HEK293 (cell line): ENCODE results near the gene GFRAL.

Experiments used
- CTCF ChIA-PET: fragments of 350-600 bp; formaldehyde crosslinking; extraction: SDS; loops from one replicate; lab custom pipeline; 2021; ENCODE audit warnings: antibody characterized with exemption; lab: Yijun Ruan, JAX
- POLR2A ChIA-PET: fragments of 300-600 bp; formaldehyde crosslinking; extraction: SDS; loops from one replicate; lab custom pipeline; 2020; ENCODE audit warnings: antibody characterized with exemption, inconsistent platforms; lab: Yijun Ruan, JAX
- H3K27ac ChIP-seq: fragments of 200-500 bp; sonication (Bioruptor generic); 2 replicates; pipeline ENCODE4 v1.5.1; 2014; ENCODE audit warnings: low read depth, low read length, control low read depth, inconsistent platforms; ENCODE audit errors: extremely low read depth
- H3K36me3 ChIP-seq, 2 experiments: fragments of 200-500 bp in 1 of 2; sonication (Bioruptor generic) in 1 of 2; 1 replicate in 1 of 2; 2 replicates in 1 of 2; pipeline ENCODE4 v1.5.1; 2014 to 2017; ENCODE audit warnings: inconsistent platforms in 2 of 2, low read length in 2 of 2; ENCODE audit not compliant: control insufficient read depth in 2 of 2, insufficient read depth in 1 of 2
- H3K4me1 ChIP-seq: fragments of 200-500 bp; sonication (Bioruptor generic); 2 replicates; pipeline ENCODE4 v1.5.1; 2014; ENCODE audit warnings: mild to moderate bottlenecking, low read length, inconsistent platforms; ENCODE audit not compliant: control insufficient read depth, insufficient read depth
- H3K4me3 ChIP-seq: 2 replicates; pipeline ENCODE4 v1.5.1; 2011; ENCODE audit warnings: low read depth, mild to moderate bottlenecking, control low read depth, low read length, moderate library complexity
- H3K9me3 ChIP-seq: fragments of 200-500 bp; sonication (Bioruptor generic); 2 replicates; pipeline ENCODE4 v1.5.1; 2014; ENCODE audit warnings: low read depth, low read length, inconsistent platforms; ENCODE audit not compliant: control insufficient read depth, insufficient read depth
- BCL11A ChIP-seq: fragments of 450-650 bp; formaldehyde crosslinking; IDR thresholded peaks from 2 replicates; pipeline ENCODE4 v1.5.1; 2016; ENCODE audit warnings: low read depth, missing biosample characterization, missing genetic modification characterization
- BCL11B ChIP-seq: fragments of 450-650 bp; formaldehyde crosslinking; IDR thresholded peaks from 2 replicates; pipeline ENCODE4 v1.5.1; 2016; ENCODE audit warnings: low read depth, missing biosample characterization, missing genetic modification characterization
- CTCF ChIP-seq: fragments of 450-650 bp; formaldehyde crosslinking; IDR thresholded peaks from 2 replicates; pipeline ENCODE4 v1.5.1; 2016; ENCODE audit warnings: missing biosample characterization, missing genetic modification characterization
- GLIS2 ChIP-seq: fragments of 450-650 bp; formaldehyde crosslinking; IDR thresholded peaks from 2 replicates; pipeline ENCODE4 v1.5.1; 2016; ENCODE audit warnings: missing biosample characterization, missing genetic modification characterization
- KLF1 ChIP-seq: fragments of 450-650 bp; formaldehyde crosslinking; IDR thresholded peaks from 2 replicates; pipeline ENCODE4 v1.5.1; 2016; ENCODE audit warnings: missing biosample characterization, missing genetic modification characterization
- KLF7 ChIP-seq: fragments of 450-650 bp; formaldehyde crosslinking; IDR thresholded peaks from 2 replicates; pipeline ENCODE4 v1.5.1; 2016; ENCODE audit warnings: missing biosample characterization, missing genetic modification characterization, borderline replicate concordance
- YY1 ChIP-seq: fragments of 450-650 bp; formaldehyde crosslinking; IDR thresholded peaks from 2 replicates; pipeline ENCODE4 v1.5.1; 2018; ENCODE audit warnings: missing biosample characterization, missing genetic modification characterization
- ZBTB21 ChIP-seq: fragments of 450-650 bp; formaldehyde crosslinking; IDR thresholded peaks from 2 replicates; pipeline ENCODE4 v1.5.1; 2017; ENCODE audit warnings: missing biosample characterization, missing genetic modification characterization
- ZFP41 ChIP-seq: fragments of 450-650 bp; formaldehyde crosslinking; IDR thresholded peaks from 2 replicates; pipeline ENCODE4 v1.5.1; 2016; ENCODE audit warnings: missing biosample characterization, missing genetic modification characterization, borderline replicate concordance
- ZNF112 ChIP-seq: fragments of 450-650 bp; formaldehyde crosslinking; IDR thresholded peaks from 2 replicates; pipeline ENCODE4 v1.5.0; 2017; ENCODE audit warnings: missing biosample characterization, missing genetic modification characterization
- ZNF114 ChIP-seq: fragments of 450-650 bp; formaldehyde crosslinking; IDR thresholded peaks from 2 replicates; pipeline ENCODE4 v1.5.0; 2017; ENCODE audit warnings: missing biosample characterization, missing genetic modification characterization
- ZNF132 ChIP-seq: fragments of 450-650 bp; formaldehyde crosslinking; IDR thresholded peaks from 2 replicates; pipeline ENCODE4 v1.5.1; 2017; ENCODE audit warnings: missing biosample characterization, missing genetic modification characterization, borderline replicate concordance
- ZNF146 ChIP-seq: fragments of 450-650 bp; formaldehyde crosslinking; IDR thresholded peaks from 2 replicates; pipeline ENCODE4 v1.5.1; 2016; ENCODE audit warnings: missing biosample characterization, missing genetic modification characterization
- ZNF157 ChIP-seq: fragments of 450-650 bp; formaldehyde crosslinking; IDR thresholded peaks from 2 replicates; pipeline ENCODE4 v1.5.1; 2016; ENCODE audit warnings: missing biosample characterization, missing genetic modification characterization
- ZNF16 ChIP-seq: fragments of 450-650 bp; formaldehyde crosslinking; IDR thresholded peaks from 2 replicates; pipeline ENCODE4 v1.5.1; 2016; ENCODE audit warnings: low read depth, missing biosample characterization, missing genetic modification characterization
- ZNF366 ChIP-seq: fragments of 450-650 bp; formaldehyde crosslinking; conservative IDR thresholded peaks from 2 replicates; pipeline ENCODE4 v1.5.1; 2016; ENCODE audit warnings: missing biosample characterization, missing genetic modification characterization
- ZNF416 ChIP-seq: fragments of 450-650 bp; formaldehyde crosslinking; IDR thresholded peaks from 2 replicates; pipeline ENCODE4 v1.5.1; 2016; ENCODE audit warnings: missing biosample characterization, missing genetic modification characterization
- ZNF433 ChIP-seq: fragments of 450-650 bp; formaldehyde crosslinking; IDR thresholded peaks from 2 replicates; pipeline ENCODE4 v1.5.1; 2016; ENCODE audit warnings: missing biosample characterization, missing genetic modification characterization, low read depth
- ZNF639 ChIP-seq: fragments of 450-650 bp; formaldehyde crosslinking; IDR thresholded peaks from 2 replicates; pipeline ENCODE4 v1.5.1; 2016; ENCODE audit warnings: missing biosample characterization, missing genetic modification characterization
- ZNF654 ChIP-seq: fragments of 450-650 bp; formaldehyde crosslinking; IDR thresholded peaks from 2 replicates; pipeline ENCODE4 v1.5.1; 2016; ENCODE audit warnings: low read depth, missing biosample characterization, missing genetic modification characterization
- ZNF701 ChIP-seq: fragments of 450-650 bp; formaldehyde crosslinking; IDR thresholded peaks from 2 replicates; pipeline ENCODE4 v1.5.1; 2016; ENCODE audit warnings: missing biosample characterization, missing genetic modification characterization
- ZNF768 ChIP-seq: fragments of 450-650 bp; formaldehyde crosslinking; IDR thresholded peaks from 2 replicates; pipeline ENCODE4 v1.5.1; 2018; ENCODE audit warnings: missing biosample characterization, mild to moderate bottlenecking, missing genetic modification characterization
- ZNF791 ChIP-seq: fragments of 450-650 bp; formaldehyde crosslinking; IDR thresholded peaks from 2 replicates; pipeline ENCODE4 v1.5.1; 2016; ENCODE audit warnings: missing biosample characterization, missing genetic modification characterization
- ZSCAN18 ChIP-seq: fragments of 450-650 bp; formaldehyde crosslinking; IDR thresholded peaks from 2 replicates; pipeline ENCODE4 v1.5.1; 2016; ENCODE audit warnings: missing biosample characterization, missing genetic modification characterization
- ZSCAN5A ChIP-seq: fragments of 450-650 bp; formaldehyde crosslinking; IDR thresholded peaks from 2 replicates; pipeline ENCODE4 v1.5.1; 2016; ENCODE audit warnings: missing biosample characterization, missing genetic modification characterization

Gene GFRAL

GRCh38 chr6:55447891-55448290 is 120.6 kb downstream of the GFRAL start (continued):
- TF ChIP-seq GLIS2 (tag by site-specific recombination) (no peak), KLF7 (no peak), BCL11B (tag by site-specific recombination) (no peak), ZNF416 (no peak), ZNF433 (tag by site-specific recombination) (no peak), ZNF366 (tag by site-specific recombination) (no peak), ZNF701 (tag by site-specific recombination) (no peak), ZNF132 (tag by site-specific recombination) (no peak), ZNF639 (tag by site-specific recombination) (no peak), ZNF146 (tag by site-specific recombination) (no peak), ZFP41 (tag by site-specific recombination) (no peak)

GRCh38 chr6:55448451-55448850 is 121.2 kb downstream of the GFRAL start:
- TF ChIP-seq ZNF768 (tag by site-specific recombination) (no peak), YY1 (tag by site-specific recombination) (no peak), ZNF791 (tag by site-specific recombination) (no peak), ZNF701 (tag by site-specific recombination) (no peak), ZBTB21 (tag by site-specific recombination) (no peak), ZSCAN5A (tag by site-specific recombination) (no peak), ZSCAN18 (tag by site-specific recombination) (no peak), BCL11B (tag by site-specific recombination) (no peak), BCL11A (tag by site-specific recombination) (no peak), ZNF114 (tag by site-specific recombination) (no peak), ZNF112 (no peak), ZNF157 (no peak), KLF1 (tag by site-specific recombination) (no peak)
- Histone ChIP-seq H3K36me3 (no peaks in the 10 kb centered on the region), H3K27ac (no peak overlapping the region), H3K9me3 (no peaks in the 10 kb centered on the region), H3K4me3 (no peak overlapping the region), H3K4me1 (no peaks in the 10 kb centered on the region)
- POLR2A ChIA-PET, result no interaction called here
- CTCF ChIA-PET, result interaction anchor here (1.2 to 7.6 kb wide), 4 partner anchors 437 to 843 kb away, joined by 3 to 101 read pairs (median 67); no protein-coding TSS in a partner anchor

GRCh38 chr6:55449225-55449624 is 122.0 kb downstream of the GFRAL start:
- H3K27ac ChIP-seq, result no peak overlapping the region
- ChIA-PET CTCF (interaction anchor here (0.6 to 7.6 kb wide), 7 partner anchors 436 to 1123 kb away, joined by 3 to 101 read pairs (median 3); no protein-coding TSS in a partner anchor), POLR2A (no interaction called here)
- no peaks in the 10 kb centered on the region for H3K36me3 ChIP-seq
- H3K9me3 ChIP-seq, result no peaks in the 10 kb centered on the region
- TF ChIP-seq ZNF654 (tag by site-specific recombination) (peak; percentile 28; the same call in 1 of the 2 replicates), ZNF16 (tag by site-specific recombination) (no peak), CTCF (tag by site-specific recombination) (peak; percentile 52; the same call in 1 of the 2 replicates)
- TF ChIP-seq, all 188 proteins: peak for 2
- no peak overlapping the region for H3K4me3 ChIP-seq
- no peaks in the 10 kb centered on the region for H3K4me1 ChIP-seq
